B cell (primary cell): ENCODE results near the gene HDAC7. TPM values are rescaled to one million over a fixed set of nuclear protein-coding genes. Genes with fewer than 3 reads are reported as not detected.

Source experiments
- ATAC-seq: fragments of 200-7000 bp; cut with Tn5 transposase; one replicate; pipeline ENCODE4 v1.10.0; 2021; ENCODE audit warnings: low read depth, mild to moderate bottlenecking, moderate number of reproducible peaks, moderate library complexity
- CTCF ChIA-PET: fragments of 350-600 bp; sonication (Branson Sonifier 250); formaldehyde crosslinking; loops from one replicate; lab custom pipeline; 2021; ENCODE audit warnings: antibody characterized with exemption, inconsistent platforms; lab: Charles Lee
- POLR2A ChIA-PET: fragments of 350-600 bp; sonication (Branson Sonifier 250); formaldehyde crosslinking; loops from one replicate; lab custom pipeline; 2021; ENCODE audit warnings: antibody characterized with exemption; lab: Charles Lee
- DNase-seq: peaks from one replicate; pipeline ENCODE4 v3.0.0; 2013
- H2AFZ ChIP-seq: 2 replicates; pipeline ENCODE4 v1.6.1; 2012; ENCODE audit warnings: mild to moderate bottlenecking, low read depth, low read length; ENCODE audit not compliant: insufficient read depth, poor library complexity, severe bottlenecking
- H3K27ac ChIP-seq, 2 donors: 1 replicate in 1 of 2; 2 replicates in 1 of 2; pipeline ENCODE4 v1.5.1; 2012 to 2013; ENCODE audit warnings: low read length in 2 of 2, mild to moderate bottlenecking in 2 of 2, moderate library complexity in 1 of 2
- H3K27me3 ChIP-seq, 4 experiments: fragments of 200-600 bp in 1 of 4; sonication (generic) in 1 of 4; replicated peaks in 1 of 4; 1 replicate in 2 of 4; 2 replicates in 2 of 4; pipeline versions ENCODE4 v1.6.1 to v1.7.0; 2013 to 2016; ENCODE audit warnings: low read length in 3 of 4, mild to moderate bottlenecking in 2 of 4, mixed read lengths in 1 of 4, moderate library complexity in 1 of 4; ENCODE audit not compliant: insufficient read depth in 4 of 4, control insufficient read depth in 3 of 4; ENCODE audit errors: control extremely low read depth in 1 of 4
- H3K36me3 ChIP-seq, 2 experiments: replicated peaks in 1 of 2; 1 replicate in 1 of 2; 2 replicates in 1 of 2; pipeline versions ENCODE4 v1.6.1 to v1.7.1; 2013; ENCODE audit warnings: low read length in 1 of 2; ENCODE audit not compliant: insufficient read depth in 2 of 2, control insufficient read depth in 1 of 2; ENCODE audit errors: control extremely low read depth in 1 of 2, extremely low read depth in 1 of 2
- H3K4me1 ChIP-seq, 2 donors: fragments of 200-600 bp in 1 of 2; sonication (generic) in 1 of 2; 1 replicate in 1 of 2; 2 replicates in 1 of 2; pipeline versions ENCODE4 v1.5.1 to v1.6.1; 2013 to 2017; ENCODE audit warnings: low read length in 2 of 2; ENCODE audit not compliant: control insufficient read depth in 2 of 2, insufficient read depth in 2 of 2
- H3K4me2 ChIP-seq: replicated peaks from 2 replicates; pipeline ENCODE3; 2012; ENCODE audit warnings: mild to moderate bottlenecking, low read depth, low read length; ENCODE audit not compliant: poor library complexity, severe bottlenecking
- H3K4me3 ChIP-seq, 5 experiments: fragments of 200-600 bp in 1 of 5; sonication (generic) in 1 of 5; 1 replicate in 3 of 5; 2 replicates in 2 of 5; pipeline versions ENCODE4 v1.5.1 to v1.7.0; 2011 to 2016; ENCODE audit warnings: low read length in 4 of 5, mild to moderate bottlenecking in 4 of 5, low read depth in 2 of 5, control low read depth in 1 of 5, moderate library complexity in 1 of 5; ENCODE audit not compliant: insufficient read depth in 1 of 5; ENCODE audit errors: control extremely low read depth in 1 of 5, extremely low read depth in 1 of 5
- H3K79me2 ChIP-seq: fragments of 200-600 bp; sonication (generic); one replicate; pipeline ENCODE4 v1.6.0; 2016; ENCODE audit warnings: low read length; ENCODE audit not compliant: control insufficient read depth, insufficient read depth
- H3K9ac ChIP-seq: fragments of 200-600 bp; sonication (generic); 2 replicates; pipeline ENCODE4 v1.6.1; 2017; ENCODE audit warnings: mild to moderate bottlenecking, low read length, moderate library complexity
- H3K9me3 ChIP-seq, 3 donors: one replicate each; pipeline versions ENCODE4 v1.6.1 to v1.7.1; 2013; ENCODE audit warnings: low read length in 2 of 3; ENCODE audit not compliant: control insufficient read depth in 2 of 3, insufficient read depth in 1 of 3; ENCODE audit errors: control extremely low read depth in 1 of 3
- H4K20me1 ChIP-seq: 2 replicates; pipeline ENCODE4 v1.6.0; 2012; ENCODE audit warnings: mild to moderate bottlenecking, low read length; ENCODE audit not compliant: insufficient read depth, control insufficient read depth, poor library complexity, severe bottlenecking
- H3K27ac Mint-ChIP-seq: one replicate; pipeline ENCODE4 v1.8.0; 2021; ENCODE audit warnings: mixed read lengths
- H3K27me3 Mint-ChIP-seq: one replicate; pipeline ENCODE4 v1.8.0; 2021; ENCODE audit warnings: mixed read lengths
- H3K4me1 Mint-ChIP-seq: one replicate; pipeline ENCODE4 v1.8.0; 2021; ENCODE audit warnings: mixed read lengths
- H3K4me3 Mint-ChIP-seq: one replicate; pipeline ENCODE4 v1.8.0; 2021; ENCODE audit warnings: mixed read lengths
- H3K9me3 Mint-ChIP-seq: one replicate; pipeline ENCODE4 v1.8.0; 2022; ENCODE audit warnings: mixed read lengths; ENCODE audit not compliant: insufficient read depth
- EZH2 ChIP-seq: IDR thresholded peaks from 2 replicates; pipeline ENCODE4 v1.6.1; 2012; ENCODE audit warnings: borderline replicate concordance, low read depth, mild to moderate bottlenecking, moderate library complexity, low read length; ENCODE audit not compliant: insufficient read depth, poor library complexity, severe bottlenecking
- WGBS: methylation state at CpG from one replicate; pipeline ENCODE4 v1.1.5; 2013; ENCODE audit warnings: missing lambda C conversion rate; ENCODE audit not compliant: insufficient coverage; 5-methylcytosine and 5-hydroxymethylcytosine counted together
- intact Hi-C: fragments of 100-400 bp; cut with micrococcal nuclease; formaldehyde crosslinking; loops from one replicate; pipeline ENCODE4 v1.10.0; 2022
- polyA plus RNA-seq: library from polyadenylated mRNA; depleted of rRNA; stranded (reverse); fragments of >200 nt; gene quantifications from 2 replicates; pipeline ENCODE4 v1.2.3, GENCODE V29; 2012
- total RNA-seq, 2 donors: library from RNA; stranded (reverse); fragments of 120-200 nt in 1 of 2; gene quantifications; 1 replicate in 1 of 2; 2 replicates in 1 of 2; pipeline versions ENCODE4 v1.2.3 to v1.2.4, GENCODE V29; 2013 to 2022
- TF ChIP-seq, protein P1 (sequence below): fragments of 200-600 bp; IDR thresholded peaks from one replicate; pipeline ENCODE4 v1.8.0; 2022; ENCODE audit warnings: antibody characterized with exemption, mild to moderate bottlenecking

Gene HDAC7
- total and polyA plus RNA-seq, 2 donors (not counting 1 experiment from before 2014, with no cell fraction given) = 87.2 to 178 TPM

DNA sequence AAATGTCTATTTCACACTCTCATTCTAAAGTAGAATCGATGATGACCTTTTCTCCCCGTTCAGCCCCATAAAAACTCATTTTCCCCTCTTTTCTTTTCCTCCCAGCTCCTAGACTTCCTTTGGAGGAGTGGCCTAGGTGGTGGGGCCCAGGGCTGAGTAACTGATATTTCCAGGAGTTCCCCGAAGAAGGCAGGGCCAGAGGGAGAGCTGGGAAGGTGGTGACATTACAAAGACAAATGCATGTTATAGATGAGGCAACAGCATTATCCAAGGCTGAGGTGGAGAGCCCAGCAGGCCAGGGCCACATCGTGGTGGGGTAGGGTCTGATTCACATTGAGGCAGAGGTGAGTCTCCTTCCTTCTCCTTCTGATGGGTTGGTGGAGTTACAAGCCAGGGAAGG, 22.2 kb upstream of the HDAC7 start:
- Histone ChIP-seq H3K9me3 (no peaks in the 10 kb centered on the region), H4K20me1 (no peaks in the 10 kb centered on the region), H3K36me3 (no peaks in the 10 kb centered on the region), H3K4me3 (no peak overlapping the region), H3K27me3 (peaks cover 0 to 6% (median 0%) of the 10 kb centered on the region in 4 experiments), H3K79me2 (no peaks in the 10 kb centered on the region), H3K27ac (no peak overlapping the region), H3K4me2 (no peak overlapping the region), H3K4me1 (peaks cover 8 to 9% of the 10 kb centered on the region in 2 donors), H3K9ac (no peak overlapping the region), H2AFZ (no peak overlapping the region)
- peaks cover 10% of the 10 kb centered on the region for H3K4me1 Mint-ChIP-seq
- WGBS = 88% methylated on average over 2 of the region's 4 CpGs
- no peak for TF ChIP-seq EZH2
- TF ChIP-seq, protein P1, sequence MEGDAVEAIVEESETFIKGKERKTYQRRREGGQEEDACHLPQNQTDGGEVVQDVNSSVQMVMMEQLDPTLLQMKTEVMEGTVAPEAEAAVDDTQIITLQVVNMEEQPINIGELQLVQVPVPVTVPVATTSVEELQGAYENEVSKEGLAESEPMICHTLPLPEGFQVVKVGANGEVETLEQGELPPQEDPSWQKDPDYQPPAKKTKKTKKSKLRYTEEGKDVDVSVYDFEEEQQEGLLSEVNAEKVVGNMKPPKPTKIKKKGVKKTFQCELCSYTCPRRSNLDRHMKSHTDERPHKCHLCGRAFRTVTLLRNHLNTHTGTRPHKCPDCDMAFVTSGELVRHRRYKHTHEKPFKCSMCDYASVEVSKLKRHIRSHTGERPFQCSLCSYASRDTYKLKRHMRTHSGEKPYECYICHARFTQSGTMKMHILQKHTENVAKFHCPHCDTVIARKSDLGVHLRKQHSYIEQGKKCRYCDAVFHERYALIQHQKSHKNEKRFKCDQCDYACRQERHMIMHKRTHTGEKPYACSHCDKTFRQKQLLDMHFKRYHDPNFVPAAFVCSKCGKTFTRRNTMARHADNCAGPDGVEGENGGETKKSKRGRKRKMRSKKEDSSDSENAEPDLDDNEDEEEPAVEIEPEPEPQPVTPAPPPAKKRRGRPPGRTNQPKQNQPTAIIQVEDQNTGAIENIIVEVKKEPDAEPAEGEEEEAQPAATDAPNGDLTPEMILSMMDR = no peak
- DNase-seq (no peak), ATAC-seq (no peak)
- H3K27ac Mint-ChIP-seq = no peak overlapping the region
- H3K27me3 Mint-ChIP-seq = no peaks in the 10 kb centered on the region
- ChIA-PET POLR2A (no interaction called here), CTCF (interaction anchor here (0.8 to 23.8 kb wide), 11 partner anchors 8 to 190 kb away, joined by 3 to 1203 read pairs (median 10); partner anchors contain the start of genes HDAC7, RPAP3, SLC48A1 and TMEM106C)
- no peaks in the 10 kb centered on the region for H3K9me3 Mint-ChIP-seq
- no peak overlapping the region for H3K4me3 Mint-ChIP-seq
- intact Hi-C loops = no loop called here

DNA sequence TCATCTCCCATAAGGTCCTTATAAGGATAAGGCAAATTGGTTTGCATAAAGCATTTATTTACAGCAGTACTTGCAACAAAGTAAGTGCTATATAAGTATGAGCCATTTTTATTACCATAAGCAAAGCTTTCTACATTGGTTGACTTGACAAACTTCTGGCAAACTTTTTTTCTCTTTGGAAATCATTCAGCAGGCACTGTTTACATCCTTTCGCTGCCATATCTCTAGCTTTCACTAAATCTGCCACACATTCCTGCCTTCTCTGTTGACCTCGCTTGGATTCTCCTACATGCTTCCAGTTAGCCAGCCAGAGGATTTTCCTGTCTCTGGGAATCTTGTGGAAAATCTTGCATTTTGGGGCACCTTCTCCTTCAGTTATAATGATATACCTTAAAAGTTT, 21.8 kb upstream of the HDAC7 start:
- Histone ChIP-seq H4K20me1 (no peaks in the 10 kb centered on the region), H3K36me3 (no peaks in the 10 kb centered on the region), H3K4me3 (no peak overlapping the region), H3K27ac (no peak overlapping the region), H2AFZ (no peak overlapping the region), H3K79me2 (no peaks in the 10 kb centered on the region), H3K4me2 (no peak overlapping the region), H3K4me1 (peaks cover 11 to 12% of the 10 kb centered on the region in 2 donors), H3K27me3 (peaks cover 0 to 6% (median 0%) of the 10 kb centered on the region in 4 experiments), H3K9ac (no peak overlapping the region), H3K9me3 (no peaks in the 10 kb centered on the region)
- Mint-ChIP-seq H3K4me1 (peaks cover 13% of the 10 kb centered on the region), H3K27me3 (no peaks in the 10 kb centered on the region), H3K27ac (no peak overlapping the region), H3K9me3 (no peaks in the 10 kb centered on the region), H3K4me3 (no peak overlapping the region)
- POLR2A ChIA-PET = no interaction called here
- intact Hi-C loops = no loop called here
- DNase-seq (no peak), ATAC-seq (no peak)
- CTCF ChIA-PET = interaction anchor here (0.8 to 23.8 kb wide), 12 partner anchors 9 to 190 kb away, joined by 3 to 1203 read pairs (median 8); partner anchors contain the start of genes HDAC7, RPAP3, SLC48A1 and TMEM106C
- WGBS = 100% methylated on average over 2 of the region's 2 CpGs
- TF ChIP-seq, protein P1 = no peak
- TF ChIP-seq EZH2 = no peak
